Activated gamma-delta T cell treated with anti-CD3 and anti-CD28 coated beads, Interleukin-2, amount 50 U/mL, for 16 hours (primary cell): Measurements from ENCODE around the gene BSDC1.
"Not testable (repeated sequence)": the region's sequence is repeated elsewhere in the genome, so short reads cannot be mapped to it uniquely, and the experiment has no call there.

Source experiments
- DNase-seq: peaks from one replicate; pipeline ENCODE4 v3.0.0-alpha.2; 2020; ENCODE audit warnings: low read depth

BSDC1 gene

GRCh38 chr1:32358435-32358834 lies 35.8 kb downstream of the BSDC1 start:
- DNase-seq, result no peak

- DNase-seq, result no peak
These were observed 36.6 kb downstream of the BSDC1 start for GRCh38 chr1:32357614-32358013.

- DNase-seq, result no peak
These were observed 37.8 kb downstream of the BSDC1 start for GRCh38 chr1:32356478-32356877.

GRCh38 chr1:32355778-32356177 lies 38.5 kb downstream of the BSDC1 start:
- DNase-seq, result not testable (repeated sequence)

GRCh38 chr1:32353886-32354570 lies 40.2 kb downstream of the BSDC1 start:
- DNase-seq, result no peak

- no peak for DNase-seq
These were observed 40.8 kb downstream of the BSDC1 start for GRCh38 chr1:32353431-32353830.

- no peak for DNase-seq
These were observed 41.3 kb downstream of the BSDC1 start for GRCh38 chr1:32352831-32353383.

GRCh38 chr1:32352239-32352745 lies 41.9 kb downstream of the BSDC1 start:
- DNase-seq, result no peak

GRCh38 chr1:32351399-32352238 lies 42.6 kb downstream of the BSDC1 start:
- peak; percentile 83 for DNase-seq

GRCh38 chr1:32350785-32351398 lies 43.3 kb downstream of the BSDC1 start:
- peak; percentile 64 for DNase-seq

GRCh38 chr1:32349211-32349708 lies 45.0 kb downstream of the BSDC1 start:
- DNase-seq, result no peak

GRCh38 chr1:32346532-32347157 lies 47.6 kb downstream of the BSDC1 start:
- no peak for DNase-seq

GRCh38 chr1:32345289-32345827 lies 48.9 kb downstream of the BSDC1 start:
- DNase-seq, result no peak

GRCh38 chr1:32342704-32343103 lies 51.5 kb downstream of the BSDC1 start:
- DNase-seq, result no peak

GRCh38 chr1:32341971-32342370 lies 52.3 kb downstream of the BSDC1 start:
- DNase-seq, result no peak

- DNase-seq, result no peak
These were observed 53.0 kb downstream of the BSDC1 start for GRCh38 chr1:32341186-32341757.

GRCh38 chr1:32339363-32339978 lies 54.8 kb downstream of the BSDC1 start:
- DNase-seq, result no peak

- no peak for DNase-seq
These were observed 55.5 kb downstream of the BSDC1 start for GRCh38 chr1:32338637-32339145.

- no peak for DNase-seq
These were observed 56.2 kb downstream of the BSDC1 start for GRCh38 chr1:32337855-32338636.
